GM19240 (cell line): ENCODE data around the gene SLC26A9.
"Not testable (repeated sequence)": the region's sequence is repeated elsewhere in the genome, so short reads cannot be mapped to it uniquely, and the experiment has no call there.

Experiments
- DNase-seq: peaks from one replicate; pipeline ENCODE4 v3.0.0; 2011; ENCODE audit warnings: low spot score; ENCODE audit not compliant: insufficient read length

Gene SLC26A9

GRCh38 chr1:205926636-205927035, 16.6 kb downstream of the SLC26A9 start:
- no peak for DNase-seq

GRCh38 chr1:205926213-205926612, 17.0 kb downstream of the SLC26A9 start:
- no peak for DNase-seq

GRCh38 chr1:205925736-205926135, 17.5 kb downstream of the SLC26A9 start:
- DNase-seq: no peak

GRCh38 chr1:205924460-205924790, 18.8 kb downstream of the SLC26A9 start:
- no peak for DNase-seq

GRCh38 chr1:205923651-205924459, 19.4 kb downstream of the SLC26A9 start:
- no peak for DNase-seq

- no peak for DNase-seq
Measured at GRCh38 chr1:205922806-205923205, 20.4 kb downstream of the SLC26A9 start.

- no peak for DNase-seq
Measured at GRCh38 chr1:205922314-205922713, 20.9 kb downstream of the SLC26A9 start.

- no peak for DNase-seq
Measured at GRCh38 chr1:205921570-205921909, 21.7 kb downstream of the SLC26A9 start.

- DNase-seq: no peak
Measured at GRCh38 chr1:205920861-205921569, 22.2 kb downstream of the SLC26A9 start.

- no peak for DNase-seq
Measured at GRCh38 chr1:205920159-205920558, 23.1 kb downstream of the SLC26A9 start.

GRCh38 chr1:205918955-205919746, 24.1 kb downstream of the SLC26A9 start:
- DNase-seq: peak; percentile 74

GRCh38 chr1:205917466-205918238, 25.6 kb downstream of the SLC26A9 start:
- no peak for DNase-seq

- no peak for DNase-seq
Measured at GRCh38 chr1:205916541-205916940, 26.7 kb downstream of the SLC26A9 start.

GRCh38 chr1:205915354-205915990, 27.8 kb downstream of the SLC26A9 start:
- no peak for DNase-seq

GRCh38 chr1:205914730-205915129, 28.5 kb downstream of the SLC26A9 start:
- DNase-seq: no peak

GRCh38 chr1:205914155-205914507, 29.1 kb downstream of the SLC26A9 start:
- no peak for DNase-seq

- DNase-seq: no peak
Measured at GRCh38 chr1:205913451-205914154, 29.7 kb downstream of the SLC26A9 start.

GRCh38 chr1:205907794-205908193, 35.5 kb downstream of the SLC26A9 start:
- DNase-seq: no peak

GRCh38 chr1:205905095-205905494, 38.2 kb downstream of the SLC26A9 start:
- DNase-seq: not testable (repeated sequence)

GRCh38 chr1:205896351-205896750, 46.9 kb downstream of the SLC26A9 start:
- no peak for DNase-seq
